ENCODE results near the gene HSPG2.

GRCh38 chr1:21782868-21783678, 154.0 kb downstream of the HSPG2 start, which contains the start of gene USP48:
- peak; percentile 79 for TF ChIP-seq TAF1 (IDR thresholded peaks at IDR 0.05; ENCODE audit: low read depth)
- peak; percentile 67; the same call in 1 of the 2 replicates for TF ChIP-seq MAX (IDR thresholded peaks at IDR 0.05)
- no peak for TF ChIP-seq CEBPB (IDR thresholded peaks at IDR 0.05)
- no peak for TF ChIP-seq ZBTB7A (IDR thresholded peaks at IDR 0.05; ENCODE audit: low read depth)
- TF ChIP-seq TCF12 (IDR thresholded peaks at IDR 0.05; ENCODE audit: low read depth) = no peak; the same call in 1 of the 2 replicates
- TF ChIP-seq EP300 (IDR thresholded peaks at IDR 0.05; ENCODE audit: borderline replicate concordance) = peak; percentile 41; the same call in 1 of the 2 replicates
- TF ChIP-seq FOXM1 (IDR thresholded peaks at IDR 0.05; ENCODE audit: borderline replicate concordance, low read depth) = no peak
